Mesenchymal stem cell (in vitro differentiated cells and primary cell): ENCODE data around the gene MOBP.

Experiments used
- DNase-seq: peaks from one replicate; pipeline ENCODE4 v3.0.0-alpha.2; 2013
- H2AFZ ChIP-seq: one replicate; pipeline ENCODE4 v1.6.1; 2013; ENCODE audit warnings: low read depth, mild to moderate bottlenecking, control low read depth, inconsistent platforms, low read length, moderate library complexity
- H2AK5ac ChIP-seq: 2 replicates; pipeline ENCODE4 v1.6.1; 2013; ENCODE audit warnings: low read length, moderate library complexity, mild to moderate bottlenecking, inconsistent platforms; ENCODE audit not compliant: severe bottlenecking
- H2BK120ac ChIP-seq: one replicate; pipeline ENCODE4 v1.6.1; 2013; ENCODE audit warnings: low read depth, mild to moderate bottlenecking, inconsistent platforms, low read length, moderate library complexity
- H2BK12ac ChIP-seq, 2 experiments: one replicate each; pipeline ENCODE4 v1.6.1; 2013; ENCODE audit warnings: inconsistent platforms in 2 of 2, low read length in 2 of 2, mild to moderate bottlenecking in 2 of 2, moderate library complexity in 2 of 2, control low read depth in 1 of 2
- H2BK15ac ChIP-seq: one replicate; pipeline ENCODE4 v1.6.1; 2013; ENCODE audit warnings: mild to moderate bottlenecking, low read depth, inconsistent platforms; ENCODE audit not compliant: poor library complexity, severe bottlenecking
- H2BK5ac ChIP-seq: 2 replicates; pipeline ENCODE4 v1.6.1; 2013; ENCODE audit warnings: low read depth, mild to moderate bottlenecking, low read length, control low read depth, inconsistent platforms; ENCODE audit not compliant: poor library complexity, severe bottlenecking
- H3K14ac ChIP-seq, 2 experiments: one replicate each; pipeline ENCODE4 v1.6.1; 2013; ENCODE audit warnings: inconsistent platforms in 2 of 2, low read length in 2 of 2, control low read depth in 1 of 2, mild to moderate bottlenecking in 1 of 2, moderate library complexity in 1 of 2
- H3K18ac ChIP-seq, 2 experiments: one replicate each; pipeline ENCODE4 v1.6.1; 2013; ENCODE audit warnings: inconsistent platforms in 2 of 2, low read length in 2 of 2, control low read depth in 1 of 2, low read depth in 1 of 2, mild to moderate bottlenecking in 1 of 2
- H3K23ac ChIP-seq, 2 experiments: one replicate each; pipeline ENCODE4 v1.6.1; 2013; ENCODE audit warnings: inconsistent platforms in 2 of 2, low read length in 2 of 2, mild to moderate bottlenecking in 2 of 2, moderate library complexity in 2 of 2, control low read depth in 1 of 2
- H3K27ac ChIP-seq: 2 replicates; pipeline ENCODE4 v1.5.1; 2013; ENCODE audit warnings: mild to moderate bottlenecking, moderate library complexity, low read length, control low read depth, inconsistent platforms; ENCODE audit not compliant: poor library complexity, severe bottlenecking
- H3K27me3 ChIP-seq, 2 experiments: 2 replicates each; pipeline versions ENCODE4 v1.6.1 to v1.7.0; 2013; ENCODE audit warnings: low read length in 2 of 2, mild to moderate bottlenecking in 2 of 2, moderate library complexity in 2 of 2, control low read depth in 1 of 2, inconsistent platforms in 1 of 2; ENCODE audit not compliant: control insufficient read depth in 1 of 2, insufficient read depth in 1 of 2
- H3K36me3 ChIP-seq, 2 experiments: 2 replicates each; pipeline versions ENCODE4 v1.6.1 to v1.7.0; 2013; ENCODE audit warnings: low read length in 2 of 2, control low read depth in 1 of 2, inconsistent platforms in 1 of 2, low read depth in 1 of 2, mild to moderate bottlenecking in 1 of 2; ENCODE audit not compliant: insufficient read depth in 2 of 2, control insufficient read depth in 1 of 2
- H3K4ac ChIP-seq, 2 experiments: one replicate each; pipeline ENCODE4 v1.6.1; 2013; ENCODE audit warnings: inconsistent platforms in 2 of 2, low read length in 2 of 2, mild to moderate bottlenecking in 2 of 2, moderate library complexity in 2 of 2, control low read depth in 1 of 2, low read depth in 1 of 2
- H3K4me1 ChIP-seq: 2 replicates; pipeline ENCODE4 v1.6.1; 2013; ENCODE audit warnings: low read depth, low read length, control low read depth; ENCODE audit not compliant: control insufficient read depth, insufficient read depth
- H3K4me2 ChIP-seq: 2 replicates; pipeline ENCODE4 v1.6.1; 2013; ENCODE audit warnings: low read length, mild to moderate bottlenecking, inconsistent platforms; ENCODE audit not compliant: poor library complexity, severe bottlenecking
- H3K4me3 ChIP-seq, 2 experiments: 2 replicates each; pipeline versions ENCODE4 v1.5.1 to v1.7.0; 2013; ENCODE audit warnings: low read length in 2 of 2, mild to moderate bottlenecking in 2 of 2, control low read depth in 1 of 2, low read depth in 1 of 2; ENCODE audit not compliant: insufficient read depth in 1 of 2
- H3K79me1 ChIP-seq: replicated peaks from 2 replicates; pipeline ENCODE4 v1.6.1; 2013; ENCODE audit warnings: mild to moderate bottlenecking, control low read depth, low read length, inconsistent platforms; ENCODE audit not compliant: poor library complexity, severe bottlenecking
- H3K9ac ChIP-seq: 2 replicates; pipeline ENCODE4 v1.7.0; 2013; ENCODE audit warnings: mild to moderate bottlenecking, low read length, moderate library complexity
- H3K9me3 ChIP-seq: 2 replicates; pipeline ENCODE4 v1.7.0; 2013; ENCODE audit warnings: mild to moderate bottlenecking, low read length; ENCODE audit not compliant: control insufficient read depth
- H4K8ac ChIP-seq: one replicate; pipeline ENCODE4 v1.6.1; 2013; ENCODE audit warnings: inconsistent platforms, mild to moderate bottlenecking, low read length, moderate library complexity
- H4K91ac ChIP-seq: one replicate; pipeline ENCODE4 v1.6.1; 2013; ENCODE audit warnings: mild to moderate bottlenecking, low read length, inconsistent platforms
- WGBS: methylation state at CpG from one replicate; pipeline ENCODE4 v1.1.7; 2013; ENCODE audit warnings: mixed read lengths; 5-methylcytosine and 5-hydroxymethylcytosine counted together

The MOBP gene

DNA sequence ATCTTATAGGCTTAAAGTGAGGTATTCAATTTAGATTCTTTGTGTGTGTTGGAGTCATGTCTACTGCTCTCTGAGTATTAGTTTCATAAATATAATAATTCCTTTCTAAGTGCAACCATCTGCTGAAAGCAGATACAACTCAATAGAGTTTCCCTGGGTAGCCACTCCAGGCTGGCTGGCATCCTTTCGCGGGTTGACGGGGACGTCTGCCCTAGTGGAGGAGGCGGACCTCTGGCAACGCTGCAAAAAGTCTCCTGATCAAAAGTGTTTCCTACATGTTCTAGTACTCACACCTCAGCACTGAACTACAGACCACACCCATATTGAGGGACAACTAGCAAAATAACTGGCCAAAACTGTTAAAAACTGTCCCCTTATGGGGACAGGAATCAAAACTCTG is 2.5 kb downstream of the MOBP start:
- no peaks in the 10 kb centered on the region for H3K9me3 ChIP-seq
- no peaks in the 10 kb centered on the region for H3K79me1 ChIP-seq
- no peaks in the 10 kb centered on the region for H3K4me1 ChIP-seq
- H3K4me2 ChIP-seq: no peak overlapping the region
- no peak overlapping the region for H3K14ac ChIP-seq
- H2AFZ ChIP-seq: no peak overlapping the region
- H2BK5ac ChIP-seq: no peak overlapping the region
- no peak overlapping the region for H2AK5ac ChIP-seq
- H4K8ac ChIP-seq: no peak overlapping the region
- H3K23ac ChIP-seq: no peak overlapping the region
- no peak overlapping the region for H3K4ac ChIP-seq
- no peak overlapping the region for H4K91ac ChIP-seq
- 82% methylated on average over 6 of the region's 6 CpGs for WGBS
- H3K4me3 ChIP-seq: no peak overlapping the region
- DNase-seq: no peak
- H3K36me3 ChIP-seq: no peaks in the 10 kb centered on the region
- no peak overlapping the region for H3K9ac ChIP-seq
- no peak overlapping the region for H2BK12ac ChIP-seq
- no peak overlapping the region for H3K27ac ChIP-seq
- peaks cover 8 to 15% of the 10 kb centered on the region in 2 experiments for H3K27me3 ChIP-seq
- no peak overlapping the region for H3K18ac ChIP-seq
- H2BK120ac ChIP-seq: no peak overlapping the region
- no peak overlapping the region for H2BK15ac ChIP-seq

DNA sequence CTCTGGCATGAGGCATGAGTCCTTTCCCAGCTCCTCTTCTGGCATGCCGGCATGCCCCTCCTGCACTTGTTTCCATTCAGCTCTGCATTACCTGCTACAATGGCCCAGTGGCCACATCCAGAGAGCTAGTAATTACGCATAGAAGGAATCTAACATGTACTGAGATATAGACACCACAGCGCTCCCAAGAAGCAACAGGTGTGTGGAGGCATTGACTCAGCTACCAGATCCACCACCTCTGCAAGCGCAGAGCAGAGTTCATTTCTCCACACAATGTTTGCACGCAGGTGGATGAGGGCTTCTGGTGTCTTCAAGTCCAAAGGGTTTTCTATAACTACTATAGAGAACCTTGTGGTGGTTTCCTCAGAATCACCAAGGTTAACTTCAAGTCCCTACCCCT is 4.2 kb downstream of the MOBP start:
- Histone ChIP-seq H2BK5ac (no peak overlapping the region), H4K8ac (no peak overlapping the region), H3K23ac (no peak overlapping the region), H3K36me3 (no peaks in the 10 kb centered on the region), H2AK5ac (no peak overlapping the region), H3K27ac (no peak overlapping the region), H3K4me2 (no peak overlapping the region), H3K18ac (no peak overlapping the region), H3K4ac (no peak overlapping the region), H3K9ac (no peak overlapping the region), H3K79me1 (no peaks in the 10 kb centered on the region), H2BK15ac (no peak overlapping the region), H3K27me3 (peaks cover 8 to 15% of the 10 kb centered on the region in 2 experiments), H2BK120ac (no peak overlapping the region), H3K4me3 (no peak overlapping the region), H3K4me1 (no peaks in the 10 kb centered on the region), H2AFZ (no peak overlapping the region), H4K91ac (no peak overlapping the region), H2BK12ac (no peak overlapping the region), H3K9me3 (peaks cover 4% of the 10 kb centered on the region), H3K14ac (no peak overlapping the region)
- WGBS: 97% methylated on average over 3 of the region's 5 CpGs
- DNase-seq: no peak

- Histone ChIP-seq H3K4ac (no peak overlapping the region), H2BK15ac (no peak overlapping the region), H3K9me3 (peaks cover 10% of the 10 kb centered on the region), H2BK12ac (no peak overlapping the region), H3K36me3 (no peaks in the 10 kb centered on the region), H3K23ac (no peak overlapping the region), H2AFZ (no peak overlapping the region), H3K27me3 (peaks cover 3 to 15% of the 10 kb centered on the region in 2 experiments), H2BK120ac (no peak overlapping the region), H3K9ac (no peak overlapping the region), H3K27ac (no peak overlapping the region), H3K4me1 (no peaks in the 10 kb centered on the region), H4K8ac (no peak overlapping the region), H3K18ac (no peak overlapping the region), H3K4me2 (no peak overlapping the region), H3K14ac (no peak overlapping the region), H3K79me1 (no peaks in the 10 kb centered on the region), H2BK5ac (no peak overlapping the region), H3K4me3 (no peak overlapping the region), H4K91ac (no peak overlapping the region), H2AK5ac (no peak overlapping the region)
- DNase-seq: no peak
- 87% methylated on average over 3 of the region's 4 CpGs for WGBS
These were observed 6.1 kb downstream of the MOBP start for GRCh38 chr3:39473452-39474125.

DNA sequence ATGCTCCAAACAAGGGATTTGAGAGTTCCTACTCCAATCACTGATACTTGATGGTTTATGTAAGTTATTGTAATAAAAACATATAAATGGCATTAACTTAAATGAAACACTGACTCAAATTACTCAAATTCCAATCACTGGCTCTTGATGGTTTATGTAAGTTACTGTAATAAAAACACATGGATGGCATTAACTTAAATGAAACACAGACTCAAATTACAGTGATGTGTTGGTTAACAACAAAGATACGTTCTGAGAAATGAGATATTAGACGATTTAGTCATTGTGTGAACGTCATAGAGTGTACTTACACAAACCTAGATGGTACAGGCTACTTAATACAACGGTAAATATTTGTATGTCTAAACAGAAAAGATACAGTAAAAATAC is 6.6 kb downstream of the MOBP start:
- Histone ChIP-seq H2AFZ (no peak overlapping the region), H3K9me3 (peaks cover 10% of the 10 kb centered on the region), H3K36me3 (no peaks in the 10 kb centered on the region), H3K4me3 (no peak overlapping the region), H3K27ac (no peak overlapping the region), H4K8ac (no peak overlapping the region), H3K4me2 (no peak overlapping the region), H3K4ac (no peak overlapping the region), H3K79me1 (no peaks in the 10 kb centered on the region), H2BK12ac (no peak overlapping the region), H2BK120ac (no peak overlapping the region), H3K23ac (no peak overlapping the region), H4K91ac (no peak overlapping the region), H2BK5ac (no peak overlapping the region), H2BK15ac (no peak overlapping the region), H3K4me1 (no peaks in the 10 kb centered on the region), H3K14ac (no peak overlapping the region), H3K18ac (no peak overlapping the region), H3K27me3 (peaks cover 3 to 15% of the 10 kb centered on the region in 2 experiments), H3K9ac (no peak overlapping the region), H2AK5ac (no peak overlapping the region)
- no peak for DNase-seq
- WGBS: 92% methylated on average over 2 of the region's 4 CpGs
